DMS153 treated with DMSO at 0.1 percent for 48 hours (cell line): ENCODE results near the gene BICD1.

Experiments
- DNase-seq: peaks from one replicate; lab custom pipeline; 2025; ENCODE audit not compliant: unreplicated experiment; lab: John Stamatoyannopoulos, UW

Gene BICD1

GRCh38 chr12:32233568-32233967, 126.9 kb downstream of the BICD1 start:
- no peak for DNase-seq

DNA sequence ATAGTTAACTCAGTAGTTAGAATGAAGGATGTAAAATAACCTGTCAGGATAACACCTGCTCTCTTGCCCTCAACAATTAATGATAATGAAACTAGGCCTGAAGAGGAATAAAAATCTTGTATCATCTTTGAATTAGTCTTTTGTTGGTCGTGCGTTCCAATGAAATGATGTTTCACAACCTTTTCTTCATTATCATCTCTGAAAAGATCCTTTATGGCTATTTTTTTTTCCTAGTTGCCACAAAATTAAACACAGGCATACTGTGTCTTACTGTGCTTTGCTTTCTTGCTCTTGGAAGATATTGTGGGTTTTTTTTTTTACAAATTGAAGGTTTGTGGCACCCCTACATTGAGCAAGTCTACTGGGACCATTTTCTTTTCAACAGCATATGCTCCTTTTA, 128.6 kb downstream of the BICD1 start:
- DNase-seq = no peak

- no peak for DNase-seq
Observed at GRCh38 chr12:32240162-32240561, 133.5 kb downstream of the BICD1 start.

DNA sequence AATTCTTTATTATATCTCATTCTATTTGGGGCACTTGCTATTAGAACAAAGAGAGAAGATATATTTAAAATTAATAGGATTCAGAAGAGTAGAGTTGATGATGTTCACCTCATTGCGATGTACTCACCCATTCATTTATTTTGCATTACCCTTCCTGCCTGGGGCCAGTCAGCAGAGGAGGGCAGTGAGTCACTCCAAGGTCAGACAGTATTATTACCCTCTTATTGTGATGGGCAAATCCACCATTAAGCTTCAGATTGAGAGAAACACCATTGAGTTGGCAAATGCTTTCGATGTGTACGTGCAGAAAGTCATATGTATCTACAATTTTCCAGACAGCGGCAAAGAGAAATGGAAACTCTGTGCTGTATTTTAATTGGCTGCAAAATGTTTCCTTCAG, 134.2 kb downstream of the BICD1 start:
- no peak for DNase-seq

- no peak for DNase-seq
Observed at GRCh38 chr12:32242641-32243040, 136.0 kb downstream of the BICD1 start.

- DNase-seq = no peak
Observed at GRCh38 chr12:32248441-32249140, 141.9 kb downstream of the BICD1 start.

DNA sequence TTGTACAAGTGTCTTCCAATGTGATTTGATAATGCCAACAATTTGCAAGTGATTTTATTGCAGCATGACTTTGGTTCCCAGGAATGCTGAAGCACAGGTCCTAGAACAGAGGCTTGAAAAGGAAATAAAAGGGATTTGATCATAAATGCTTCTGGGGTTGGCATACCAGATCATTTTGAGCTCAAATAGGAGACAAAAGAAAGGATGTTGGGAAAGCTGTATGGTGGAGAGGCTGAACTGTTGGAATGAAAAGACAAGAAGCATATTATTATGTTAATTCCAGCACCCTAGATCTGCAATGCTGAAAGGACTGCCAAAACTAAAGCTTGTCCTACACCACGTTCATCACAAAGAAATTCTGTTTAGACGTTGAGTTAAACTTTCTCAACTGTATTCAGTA, 143.1 kb downstream of the BICD1 start:
- DNase-seq = no peak

DNA sequence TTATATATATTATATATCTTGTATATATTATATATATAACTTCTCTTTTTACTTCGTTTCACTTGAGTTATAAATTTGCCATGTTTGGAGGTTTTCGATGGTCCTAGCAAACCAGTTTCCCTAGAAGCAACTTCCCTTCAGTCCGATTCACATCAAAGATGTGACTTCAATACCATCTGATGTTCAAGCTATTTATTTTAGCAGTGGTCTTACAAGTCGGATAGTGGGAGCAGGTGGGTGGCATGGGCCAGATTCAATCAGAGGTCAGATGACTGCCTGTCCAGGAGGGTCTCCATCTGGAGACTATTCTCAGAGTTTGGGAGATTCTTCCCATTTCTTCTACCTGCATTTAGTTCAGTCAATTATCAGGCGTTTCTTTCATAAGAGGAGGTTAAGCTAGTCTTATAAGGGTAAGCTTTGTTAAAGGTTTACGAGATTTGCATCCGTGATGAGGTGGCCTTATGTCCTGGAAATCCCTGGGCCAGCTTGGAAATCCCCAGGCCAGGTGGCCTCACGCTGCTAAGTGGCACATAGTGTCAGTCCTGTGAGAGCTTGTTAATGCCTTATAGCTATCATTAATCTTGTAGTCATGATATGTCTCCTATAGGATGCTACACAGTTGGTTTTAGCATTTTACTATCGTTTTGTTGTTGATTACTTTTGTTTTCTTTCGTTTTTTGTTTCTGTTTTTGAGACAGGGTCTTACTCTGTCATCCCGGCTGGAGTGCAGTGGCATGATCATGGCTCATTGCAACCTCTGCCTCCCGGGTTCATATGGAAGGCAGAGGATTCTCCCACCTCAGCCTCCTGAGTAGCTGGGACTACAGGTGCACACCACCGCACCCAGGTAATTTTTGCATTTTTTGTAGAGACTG, 145.8 kb downstream of the BICD1 start:
- DNase-seq = no peak

- no peak for DNase-seq
Observed at GRCh38 chr12:32253154-32253790, 146.6 kb downstream of the BICD1 start.

DNA sequence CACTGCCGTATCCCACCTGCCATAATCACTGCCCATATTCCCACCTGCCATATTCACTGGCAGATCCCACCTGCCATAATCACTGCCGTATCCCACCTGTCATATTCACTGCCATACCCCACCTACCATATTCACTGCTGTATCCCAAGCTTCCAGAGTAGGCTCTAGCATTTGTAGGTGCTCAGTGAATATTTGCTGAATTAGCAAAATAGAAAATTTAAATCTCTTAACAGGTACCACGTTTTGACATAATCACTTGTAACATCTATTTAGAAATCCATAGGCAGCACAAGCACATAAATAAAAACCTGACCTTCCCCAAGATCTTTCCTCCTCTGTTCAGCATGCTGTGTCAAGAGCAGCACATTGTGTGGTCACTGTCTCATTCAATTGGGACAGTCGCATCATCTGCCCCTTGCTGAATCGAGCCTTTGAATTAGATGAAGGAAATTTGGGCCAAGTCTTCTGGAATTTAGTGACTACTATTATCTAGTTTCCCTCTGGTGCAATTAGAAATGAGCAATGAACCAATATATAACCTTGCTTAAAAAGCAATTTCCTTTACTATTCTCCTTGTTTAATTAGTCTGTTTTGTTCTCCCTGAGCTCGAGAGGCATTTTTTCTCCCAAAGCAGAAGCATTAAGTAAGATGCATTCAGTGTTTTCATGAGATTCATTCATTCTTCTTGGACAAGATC, 147.8 kb downstream of the BICD1 start:
- no peak for DNase-seq

DNA sequence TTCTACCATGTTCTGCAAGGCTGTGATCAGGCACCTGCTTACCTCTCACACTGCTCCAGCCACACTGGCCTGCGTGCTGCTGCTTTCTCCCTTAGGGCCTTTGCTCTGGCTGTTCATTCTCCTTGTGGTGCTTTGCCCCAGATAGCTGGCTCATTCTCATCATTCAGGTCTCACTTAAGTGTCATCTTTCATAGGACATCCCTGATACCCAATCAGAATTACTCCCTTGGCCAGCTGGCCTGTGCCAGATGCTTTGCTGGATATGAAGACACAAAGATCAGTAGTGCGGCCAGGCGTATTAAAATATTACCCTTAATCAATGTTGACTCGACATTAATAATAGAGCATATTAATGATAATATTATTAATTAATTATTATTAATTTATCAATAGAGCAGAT, 148.9 kb downstream of the BICD1 start:
- DNase-seq = no peak

DNA sequence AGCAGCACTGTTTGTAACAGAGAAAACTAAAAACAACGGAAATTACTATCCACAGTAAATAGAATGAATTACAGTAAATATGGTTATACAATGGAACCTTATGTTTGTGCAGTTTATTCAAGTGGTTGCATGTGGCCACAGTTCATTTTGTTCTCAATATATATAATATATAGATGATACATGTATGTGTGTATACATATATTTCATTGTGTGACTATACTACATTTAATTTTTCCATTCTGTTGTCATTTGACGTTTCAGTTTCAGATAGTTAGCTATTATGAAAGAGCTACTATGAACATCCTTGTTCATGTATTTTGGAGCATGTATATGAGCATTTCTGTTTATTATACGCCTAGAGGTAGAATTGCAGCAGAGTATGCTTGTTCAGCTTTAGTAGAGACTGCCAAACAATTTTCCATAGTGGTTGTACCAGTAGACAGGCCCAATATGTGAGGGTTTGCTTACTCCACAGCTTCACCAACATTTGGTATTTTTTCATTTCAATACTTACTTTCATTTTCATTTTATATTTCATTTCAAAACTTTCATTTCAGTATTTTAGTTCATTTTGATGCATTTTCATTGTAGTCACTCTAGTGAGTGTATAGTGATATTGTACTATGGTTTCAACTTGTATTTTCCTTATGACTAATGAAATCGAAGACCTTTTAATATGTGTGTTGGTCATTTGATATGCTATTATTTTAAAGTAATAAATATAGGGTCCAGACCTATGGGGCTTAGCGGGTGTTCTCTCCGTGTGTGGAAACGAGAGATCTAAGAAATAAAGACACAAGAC, 151.2 kb downstream of the BICD1 start:
- no peak for DNase-seq

GRCh38 chr12:32260696-32261095, 154.0 kb downstream of the BICD1 start:
- no peak for DNase-seq

GRCh38 chr12:32261638-32262037, 155.0 kb downstream of the BICD1 start:
- no peak for DNase-seq

DNA sequence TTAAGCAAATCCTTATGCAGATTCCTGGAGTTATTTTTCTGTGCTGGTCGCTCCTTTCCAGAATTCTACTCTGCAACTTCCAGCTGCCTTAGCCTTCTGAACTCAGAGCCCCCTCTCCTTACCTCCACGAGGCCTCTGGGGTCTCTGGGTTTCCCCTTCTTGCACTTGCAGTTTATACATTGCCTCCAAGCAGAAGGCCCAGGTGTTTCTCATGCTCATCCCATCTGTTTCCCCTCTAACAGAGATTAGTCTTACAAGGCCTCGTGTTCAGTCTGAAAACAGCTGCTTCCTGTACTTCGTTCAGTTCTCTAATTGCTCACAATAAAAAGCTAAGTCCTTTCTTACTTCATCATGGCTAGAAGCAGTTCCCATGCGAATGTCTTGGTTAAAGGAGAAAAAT, 158.3 kb downstream of the BICD1 start:
- DNase-seq = no peak

DNA sequence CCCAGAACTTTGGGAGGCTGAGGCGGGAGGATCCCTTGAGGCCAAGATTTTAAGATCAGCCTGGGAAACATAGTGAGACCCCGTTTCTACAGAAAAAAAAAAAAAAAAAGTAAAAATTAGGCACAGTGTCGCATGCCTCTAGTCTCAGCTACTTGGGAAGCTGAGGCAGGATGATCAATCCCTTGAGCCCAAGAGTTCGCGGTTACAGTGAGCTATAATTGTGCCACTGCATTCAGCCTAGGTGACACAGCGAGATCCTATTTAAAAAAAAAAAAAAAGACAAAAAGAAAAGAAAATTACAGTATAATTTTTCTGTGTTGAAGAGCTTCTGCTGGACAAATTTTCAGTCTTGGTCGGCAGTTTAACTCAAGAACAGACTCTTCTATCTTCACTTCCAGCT, 158.8 kb downstream of the BICD1 start:
- no peak for DNase-seq

DNA sequence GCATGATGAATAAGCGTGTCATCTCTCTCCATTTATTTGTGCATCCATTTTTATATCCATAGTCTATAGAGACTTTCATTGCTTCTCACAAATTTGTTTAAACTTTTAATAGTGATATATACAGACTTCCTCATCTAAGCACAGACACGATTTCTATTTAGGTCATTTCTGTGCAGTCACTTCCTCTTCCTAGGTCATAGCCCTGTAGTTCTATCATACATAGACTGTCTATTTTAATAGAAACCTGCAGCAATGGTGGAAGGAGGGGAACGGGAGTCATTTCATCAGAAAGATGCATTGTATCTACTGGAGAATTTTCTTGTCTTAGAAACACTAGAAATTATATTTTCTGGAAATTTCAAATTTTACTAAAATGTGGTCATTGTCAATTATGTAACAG, 159.3 kb downstream of the BICD1 start:
- no peak for DNase-seq

GRCh38 chr12:32266756-32267155, 160.1 kb downstream of the BICD1 start:
- DNase-seq = no peak

- DNase-seq = no peak
Observed at GRCh38 chr12:32270818-32271710, 164.4 kb downstream of the BICD1 start.

DNA sequence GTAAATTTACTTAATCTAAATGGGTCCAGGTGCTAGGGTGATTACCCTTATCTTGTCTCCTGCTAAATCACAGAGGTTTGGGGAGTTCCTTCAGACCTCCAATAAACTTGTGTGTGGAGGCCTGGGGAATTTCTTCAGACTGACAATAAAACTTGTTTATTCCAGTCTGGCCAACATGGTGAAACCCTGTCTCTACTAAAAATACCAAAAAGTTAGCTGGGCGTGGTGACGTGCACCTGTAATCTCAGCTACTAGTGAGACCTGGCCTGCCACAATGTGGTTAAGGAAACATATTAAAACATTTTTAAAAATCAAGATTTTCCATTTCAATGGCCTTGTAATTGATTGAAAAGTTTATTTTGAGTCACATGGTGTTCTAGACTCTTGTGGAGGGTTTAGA, 165.8 kb downstream of the BICD1 start:
- DNase-seq = no peak
